Spleen (tissue), 7 donors: Measurements from ENCODE around the gene KLHDC4.

ENCODE experiments used
- POLR2A ChIP-seq, 3 donors: fragments of 450-650 bp; IDR thresholded peaks; one replicate each; pipeline ENCODE4 v1.5.1; 2017; ENCODE audit warnings: antibody characterized with exemption in 3 of 3, mild to moderate bottlenecking in 1 of 3
- POLR2AphosphoS5 ChIP-seq, 3 donors: sonication (generic); formaldehyde crosslinking; IDR thresholded peaks; one replicate each; pipeline ENCODE4 v1.5.1; 2017; ENCODE audit warnings: antibody characterized with exemption in 3 of 3
- TF ChIP-seq, protein P1 (sequence below), 11 experiments: fragments of 200-600 bp in 7 of 11; fragments of 450-650 bp in 4 of 11; sonication (generic) in 4 of 11; IDR thresholded peaks in 8 of 11; conservative IDR thresholded peaks in 3 of 11; 1 replicate in 7 of 11; 2 replicates in 4 of 11; pipeline versions ENCODE4 v1.4.0 to v1.8.0; 2016 to 2021; ENCODE audit warnings: antibody characterized with exemption in 11 of 11, inconsistent platforms in 4 of 11, mild to moderate bottlenecking in 1 of 11
- donor health status: DM: no; HTN: no; CAD: no; lungs with moderate emphysema.
- donor health status: DM: no; HTN: no; CAD: no.
- donor health status: DM: no; HTN: no; CAD: no.

GRCh38 chr16:87765473-87765775, 362 bp downstream of the KLHDC4 start:
- TF ChIP-seq, protein P1, sequence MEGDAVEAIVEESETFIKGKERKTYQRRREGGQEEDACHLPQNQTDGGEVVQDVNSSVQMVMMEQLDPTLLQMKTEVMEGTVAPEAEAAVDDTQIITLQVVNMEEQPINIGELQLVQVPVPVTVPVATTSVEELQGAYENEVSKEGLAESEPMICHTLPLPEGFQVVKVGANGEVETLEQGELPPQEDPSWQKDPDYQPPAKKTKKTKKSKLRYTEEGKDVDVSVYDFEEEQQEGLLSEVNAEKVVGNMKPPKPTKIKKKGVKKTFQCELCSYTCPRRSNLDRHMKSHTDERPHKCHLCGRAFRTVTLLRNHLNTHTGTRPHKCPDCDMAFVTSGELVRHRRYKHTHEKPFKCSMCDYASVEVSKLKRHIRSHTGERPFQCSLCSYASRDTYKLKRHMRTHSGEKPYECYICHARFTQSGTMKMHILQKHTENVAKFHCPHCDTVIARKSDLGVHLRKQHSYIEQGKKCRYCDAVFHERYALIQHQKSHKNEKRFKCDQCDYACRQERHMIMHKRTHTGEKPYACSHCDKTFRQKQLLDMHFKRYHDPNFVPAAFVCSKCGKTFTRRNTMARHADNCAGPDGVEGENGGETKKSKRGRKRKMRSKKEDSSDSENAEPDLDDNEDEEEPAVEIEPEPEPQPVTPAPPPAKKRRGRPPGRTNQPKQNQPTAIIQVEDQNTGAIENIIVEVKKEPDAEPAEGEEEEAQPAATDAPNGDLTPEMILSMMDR (IDR thresholded peaks at IDR 0.05 in 8 of 11, conservative IDR thresholded peaks at IDR 0.05 in 3 of 11), result no peak
- TF ChIP-seq POLR2A (IDR thresholded peaks at IDR 0.05) (no peak), POLR2AphosphoS5 (IDR thresholded peaks at IDR 0.05) (no peak)
